Cerebellar cortex (tissue), 1 donor: Measurements from ENCODE around the gene NUCB2.
A peak's percentile ranks its signal among the peaks of the same experiment; 100 is the strongest.

Experiments
- DNase-seq: peaks from one replicate; pipeline ENCODE4 v3.0.0-alpha.2; 2015; ENCODE audit warnings: low spot score

NUCB2 gene

GRCh38 chr11:17268902-17269301 lies 7.6 kb upstream of the NUCB2 start:
- no peak for DNase-seq

- DNase-seq = no peak
These were observed 3.7 kb upstream of the NUCB2 start for GRCh38 chr11:17272801-17273200.

DNA sequence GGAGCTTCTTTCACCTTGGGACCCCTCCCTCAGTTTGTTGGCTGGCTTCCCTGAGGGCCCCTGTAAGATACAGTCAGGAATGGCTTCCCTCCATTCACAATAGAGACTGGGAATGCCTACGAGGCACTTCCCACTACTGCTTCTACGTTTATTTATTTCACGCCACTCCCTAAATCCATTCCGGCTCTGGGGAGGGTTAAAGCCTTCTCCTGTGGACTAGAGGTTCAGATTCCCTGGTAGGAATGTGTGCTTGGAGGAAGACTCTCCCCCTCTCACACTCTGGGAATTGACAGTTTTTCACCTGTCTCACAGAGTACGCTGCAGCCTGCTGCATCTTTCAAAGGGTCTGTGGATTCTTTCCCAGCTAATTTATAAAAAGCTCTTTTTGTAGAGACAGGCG lies 3.3 kb upstream of the NUCB2 start:
- no peak for DNase-seq

GRCh38 chr11:17273668-17274282 lies 2.8 kb upstream of the NUCB2 start:
- DNase-seq = no peak

GRCh38 chr11:17275400-17276235 lies 921 bp upstream of the NUCB2 start:
- no peak for DNase-seq

GRCh38 chr11:17277024-17277584 lies 565 bp downstream of the NUCB2 start:
- DNase-seq = peak; percentile 65

- DNase-seq = no peak
These were observed 4.1 kb downstream of the NUCB2 start for GRCh38 chr11:17280494-17281127.

DNA sequence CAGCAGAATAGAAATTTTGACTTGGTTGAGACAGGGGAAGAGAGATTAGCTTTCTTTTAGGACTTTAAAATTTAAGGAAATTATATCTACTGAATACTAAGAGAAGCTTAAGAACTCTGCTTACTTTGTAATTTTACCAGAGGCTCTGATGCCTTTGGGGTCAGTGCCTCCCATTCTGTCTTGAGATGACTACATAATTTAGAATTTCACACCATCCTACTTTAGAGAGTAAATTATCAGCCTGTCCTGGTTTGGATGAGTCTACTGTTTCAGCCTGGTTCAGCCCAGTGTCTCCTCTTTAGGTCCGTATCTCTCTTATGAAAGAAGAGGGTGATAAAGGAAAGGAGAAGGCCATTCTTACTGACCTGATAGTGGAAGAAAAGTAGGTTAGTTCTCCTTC lies 9.8 kb downstream of the NUCB2 start:
- DNase-seq = no peak

DNA sequence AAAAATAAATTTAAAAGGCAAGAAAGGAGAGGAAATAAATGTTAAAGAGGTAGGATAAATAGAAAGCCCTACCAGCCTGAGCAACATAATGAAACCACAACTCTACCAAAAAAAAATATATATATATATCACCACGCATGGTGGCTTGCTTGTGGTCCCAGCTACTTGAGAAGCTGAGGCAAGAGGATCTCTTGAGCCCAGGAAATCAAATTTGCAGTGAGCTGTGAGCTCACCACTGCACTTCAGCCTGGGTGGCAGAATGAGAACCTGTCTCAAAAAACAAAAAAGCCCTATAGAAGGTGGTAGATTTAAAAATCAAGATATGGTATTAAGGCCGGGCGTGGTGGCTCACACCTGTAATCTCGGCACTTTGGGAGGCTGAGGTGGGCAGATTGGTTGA lies 10.5 kb downstream of the NUCB2 start:
- DNase-seq = no peak

GRCh38 chr11:17291710-17292109 lies 15.2 kb downstream of the NUCB2 start:
- DNase-seq = no peak

GRCh38 chr11:17293311-17293710 lies 16.8 kb downstream of the NUCB2 start:
- no peak for DNase-seq

DNA sequence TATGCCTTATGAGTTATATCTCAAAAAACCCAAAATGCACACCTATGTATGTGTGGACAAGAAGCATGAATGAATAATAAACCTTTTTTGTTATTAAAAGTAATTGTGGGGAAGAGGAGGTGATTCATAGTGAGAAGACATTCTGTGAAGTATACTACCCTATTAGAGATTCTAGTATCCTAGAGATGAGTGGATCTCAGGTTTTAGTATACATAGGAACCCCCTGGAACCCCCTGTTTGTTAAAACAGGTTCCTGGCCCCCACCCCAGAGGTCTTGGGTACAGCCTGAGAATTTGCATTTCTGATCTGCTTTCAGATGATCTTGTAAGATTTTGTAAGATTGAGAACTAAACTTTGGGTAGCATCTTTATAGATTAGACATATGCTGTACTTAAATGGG lies 17.5 kb downstream of the NUCB2 start:
- no peak for DNase-seq

DNA sequence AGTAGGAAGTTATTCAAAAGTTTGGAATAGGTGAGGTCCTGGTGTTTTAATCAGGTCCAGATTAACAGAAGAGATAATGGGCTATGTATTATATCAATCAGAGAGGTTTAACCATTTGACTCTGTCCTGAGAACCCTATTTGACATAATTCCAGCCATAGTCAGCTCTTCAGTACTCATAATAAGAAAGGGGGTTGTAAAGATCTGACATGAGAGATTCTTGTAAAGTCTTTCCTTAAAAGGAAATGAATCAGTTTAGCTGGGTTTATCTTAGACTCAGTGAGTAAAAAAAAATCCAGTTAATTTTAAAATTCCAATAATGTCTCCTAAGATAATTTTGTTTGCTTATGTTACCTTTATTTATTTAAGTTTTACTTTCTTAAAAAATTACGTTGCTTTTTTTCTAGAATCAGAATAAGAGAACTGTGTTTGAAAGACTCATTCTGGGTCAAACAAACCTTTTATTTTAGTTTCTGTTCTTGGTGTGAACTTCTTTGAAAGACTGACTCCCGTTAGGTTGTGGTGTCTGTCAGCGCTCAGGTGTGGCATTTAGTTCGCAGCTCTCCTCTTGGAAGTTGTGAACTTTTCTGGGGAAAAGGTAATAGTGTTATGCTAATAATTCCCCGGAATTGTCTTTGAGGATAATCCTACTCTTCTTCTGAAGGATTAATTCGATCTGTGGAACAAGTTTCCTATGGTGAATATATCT lies 20.5 kb downstream of the NUCB2 start:
- DNase-seq = no peak

- DNase-seq = no peak
These were observed 21.8 kb downstream of the NUCB2 start for GRCh38 chr11:17298302-17298701.

GRCh38 chr11:17300372-17300771 lies 23.8 kb downstream of the NUCB2 start:
- no peak for DNase-seq

GRCh38 chr11:17313349-17314231 lies 37.1 kb downstream of the NUCB2 start:
- no peak for DNase-seq

DNA sequence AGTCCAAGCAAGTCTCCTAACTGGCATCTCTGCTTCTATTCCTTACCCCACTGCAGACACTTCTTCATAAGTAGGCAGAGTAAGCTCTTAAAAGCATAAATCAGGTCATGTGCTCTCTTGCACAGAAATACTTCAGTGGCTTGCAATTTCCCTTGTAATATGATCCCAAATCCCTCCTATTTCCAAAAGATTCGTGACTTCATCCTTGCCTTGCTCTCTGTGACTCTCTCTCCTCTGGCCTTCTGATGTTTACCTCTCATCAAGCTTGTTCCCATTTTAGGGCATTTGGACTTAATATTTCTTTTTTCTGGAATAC lies 37.7 kb downstream of the NUCB2 start:
- no peak for DNase-seq

DNA sequence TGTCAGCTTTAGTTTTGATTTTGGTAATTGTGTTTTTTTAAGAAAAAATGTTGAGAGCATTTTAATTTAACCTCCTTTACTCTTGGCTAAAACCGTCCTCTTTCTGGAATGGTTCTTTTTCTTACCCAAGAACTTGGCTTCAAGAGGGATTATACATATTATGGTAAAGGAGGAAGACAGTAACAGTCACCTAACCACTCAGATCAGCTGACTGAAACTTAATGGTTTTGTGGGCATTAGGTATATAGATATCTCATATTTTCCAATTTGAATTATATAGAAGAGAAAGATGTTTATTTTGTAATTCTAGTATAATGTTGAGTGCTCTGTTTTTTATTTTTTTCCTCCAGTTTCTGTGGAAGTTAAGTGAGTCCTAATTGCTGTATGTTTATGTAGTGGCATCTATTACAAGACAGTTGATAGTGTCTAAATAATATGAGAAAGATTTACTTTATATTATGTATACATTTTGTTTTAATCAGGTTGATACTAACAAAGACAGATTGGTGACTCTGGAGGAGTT lies 38.4 kb downstream of the NUCB2 start:
- DNase-seq = no peak

- peak; percentile 78 for DNase-seq
These were observed 52.4 kb downstream of the NUCB2 start for GRCh38 chr11:17328871-17329494.

- no peak for DNase-seq
These were observed 55.1 kb downstream of the NUCB2 start for GRCh38 chr11:17331669-17332068.
